ENCODE results near the gene IPPK. TPM values are rescaled to one million over a fixed set of nuclear protein-coding genes. Genes with fewer than 3 reads are reported as not detected.
"Not testable (repeated sequence)": the region's sequence is repeated elsewhere in the genome, so short reads cannot be mapped to it uniquely, and the experiment has no call there.

The IPPK gene
- total and polyA plus RNA-seq, 3 donors from 2014 or later = 21.0 to 25.0 (median 21.9) TPM

- no peaks in the 10 kb centered on the region for H3K27me3 ChIP-seq
- no peaks in the 10 kb centered on the region for H3K36me3 ChIP-seq (ENCODE audit: low read depth, missing control alignments)
- H3K4me3 ChIP-seq = no peak overlapping the region
- no peaks in the 10 kb centered on the region for H3K4me1 ChIP-seq
- intact Hi-C loops (cut with DNase I; ENCODE audit: low total_unique reads) = no loop called here
- TF ChIP-seq POLR2A (IDR thresholded peaks at IDR 0.05) = no peak
- TF ChIP-seq, protein P1, sequence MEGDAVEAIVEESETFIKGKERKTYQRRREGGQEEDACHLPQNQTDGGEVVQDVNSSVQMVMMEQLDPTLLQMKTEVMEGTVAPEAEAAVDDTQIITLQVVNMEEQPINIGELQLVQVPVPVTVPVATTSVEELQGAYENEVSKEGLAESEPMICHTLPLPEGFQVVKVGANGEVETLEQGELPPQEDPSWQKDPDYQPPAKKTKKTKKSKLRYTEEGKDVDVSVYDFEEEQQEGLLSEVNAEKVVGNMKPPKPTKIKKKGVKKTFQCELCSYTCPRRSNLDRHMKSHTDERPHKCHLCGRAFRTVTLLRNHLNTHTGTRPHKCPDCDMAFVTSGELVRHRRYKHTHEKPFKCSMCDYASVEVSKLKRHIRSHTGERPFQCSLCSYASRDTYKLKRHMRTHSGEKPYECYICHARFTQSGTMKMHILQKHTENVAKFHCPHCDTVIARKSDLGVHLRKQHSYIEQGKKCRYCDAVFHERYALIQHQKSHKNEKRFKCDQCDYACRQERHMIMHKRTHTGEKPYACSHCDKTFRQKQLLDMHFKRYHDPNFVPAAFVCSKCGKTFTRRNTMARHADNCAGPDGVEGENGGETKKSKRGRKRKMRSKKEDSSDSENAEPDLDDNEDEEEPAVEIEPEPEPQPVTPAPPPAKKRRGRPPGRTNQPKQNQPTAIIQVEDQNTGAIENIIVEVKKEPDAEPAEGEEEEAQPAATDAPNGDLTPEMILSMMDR (IDR thresholded peaks at IDR 0.05) = no peak
- H3K9me3 ChIP-seq = no peaks in the 10 kb centered on the region
- no peak for DNase-seq
- H3K27ac ChIP-seq = no peak overlapping the region
Observed at GRCh38 chr9:92626484-92626883, 43.4 kb downstream of the IPPK start.

GRCh38 chr9:92623936-92624335 lies 46.0 kb downstream of the IPPK start:
- peaks cover 11% of the 10 kb centered on the region for H3K4me1 ChIP-seq
- H3K4me3 ChIP-seq; H3K27me3 ChIP-seq; DNase-seq; H3K9me3 ChIP-seq; H3K27ac ChIP-seq; intact Hi-C loops (cut with DNase I; ENCODE audit: low total_unique reads); H3K36me3 ChIP-seq (ENCODE audit: low read depth, missing control alignments): not testable (repeated sequence)
- 84 to 88% methylated on average over 3 of the region's 3 CpGs for WGBS, 2 donors

DNA sequence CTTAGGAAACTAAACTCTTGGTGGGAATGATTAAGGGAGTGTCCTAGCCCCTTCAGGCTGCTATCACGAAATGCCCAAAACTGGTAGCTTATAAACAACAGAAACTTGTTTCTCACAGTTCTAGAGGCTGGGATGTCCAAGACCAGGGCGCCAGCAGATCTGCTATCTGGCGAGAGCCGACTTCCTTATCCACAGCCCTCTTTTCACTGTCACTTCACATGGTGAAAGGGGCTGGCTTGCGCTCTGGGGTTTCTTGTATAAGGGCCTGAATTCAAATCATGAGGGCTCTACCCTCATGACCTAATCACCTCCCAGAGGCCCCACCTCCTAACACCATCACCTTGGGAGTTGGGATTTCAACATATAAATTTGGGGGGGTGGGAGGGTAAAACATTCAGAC lies 49.1 kb downstream of the IPPK start:
- WGBS, 2 donors = 84 to 89% methylated on average over 5 of the region's 5 CpGs
- H3K27me3 ChIP-seq = no peaks in the 10 kb centered on the region
- H3K9me3 ChIP-seq = no peaks in the 10 kb centered on the region
- DNase-seq = peak; percentile 17
- peak overlapping the region; percentile 34 to 38 for H3K27ac ChIP-seq
- intact Hi-C loops (cut with DNase I; ENCODE audit: low total_unique reads) = no loop called here
- no peak for TF ChIP-seq POLR2A (IDR thresholded peaks at IDR 0.05)
- TF ChIP-seq, protein P1 (IDR thresholded peaks at IDR 0.05) = no peak
- no peaks in the 10 kb centered on the region for H3K36me3 ChIP-seq (ENCODE audit: low read depth, missing control alignments)
- peaks cover 35% of the 10 kb centered on the region for H3K4me1 ChIP-seq
- no peak overlapping the region for H3K4me3 ChIP-seq

GRCh38 chr9:92619601-92620300 lies 50.2 kb downstream of the IPPK start:
- Histone ChIP-seq H3K4me1 (peaks cover 46% of the 10 kb centered on the region), H3K36me3 (ENCODE audit: low read depth, missing control alignments) (no peaks in the 10 kb centered on the region), H3K4me3 (no peak overlapping the region), H3K27me3 (no peaks in the 10 kb centered on the region), H3K9me3 (no peaks in the 10 kb centered on the region), H3K27ac (peak overlapping the region in 1 of 2 donors; percentile 22)
- TF ChIP-seq POLR2A (IDR thresholded peaks at IDR 0.05) = no peak
- TF ChIP-seq, protein P1 (IDR thresholded peaks at IDR 0.05) = no peak
- intact Hi-C loops (cut with DNase I; ENCODE audit: low total_unique reads) = no loop called here
- DNase-seq = peak; percentile 10
- WGBS, 2 donors = 90 to 100% methylated on average over 1 to 24 of the region's 24 CpGs

- H3K4me1 ChIP-seq = peaks cover 46% of the 10 kb centered on the region
- no peaks in the 10 kb centered on the region for H3K27me3 ChIP-seq
- WGBS, 2 donors = 63 to 79% methylated on average over 10 of the region's 10 CpGs
- no peaks in the 10 kb centered on the region for H3K9me3 ChIP-seq
- no peak overlapping the region for H3K4me3 ChIP-seq
- H3K36me3 ChIP-seq (ENCODE audit: low read depth, missing control alignments) = no peaks in the 10 kb centered on the region
- TF ChIP-seq, protein P1 (IDR thresholded peaks at IDR 0.05) = no peak
- TF ChIP-seq POLR2A (IDR thresholded peaks at IDR 0.05) = no peak
- peak; percentile 79 for DNase-seq
- peak overlapping the region; percentile 76 to 80 for H3K27ac ChIP-seq
- intact Hi-C loops (cut with DNase I; ENCODE audit: low total_unique reads) = no loop called here
Observed at GRCh38 chr9:92618633-92619225, 51.2 kb downstream of the IPPK start.

All from testis (tissue), 3 donors.